CD14-positive monocyte (primary cell): Measurements from ENCODE around the gene CDA. TPM values are rescaled to one million over a fixed set of nuclear protein-coding genes. Genes with fewer than 3 reads are reported as not detected.
A peak's percentile ranks its signal among the peaks of the same experiment; 100 is the strongest.

Source experiments
- DNase-seq, 3 donors: peaks; one replicate each; pipeline ENCODE4 v3.0.0-alpha.2; 2011 to 2022
- H2AFZ ChIP-seq: 2 replicates; pipeline ENCODE4 v1.6.0; 2012; ENCODE audit warnings: mild to moderate bottlenecking, low read depth, low read length, inconsistent platforms; ENCODE audit not compliant: insufficient read depth, poor library complexity, severe bottlenecking
- H3K27ac ChIP-seq, 2 donors: 1 replicate in 1 of 2; 2 replicates in 1 of 2; pipeline ENCODE4 v1.5.1; 2012 to 2013; ENCODE audit warnings: low read length in 2 of 2, control low read depth in 1 of 2, inconsistent platforms in 1 of 2, low read depth in 1 of 2, mild to moderate bottlenecking in 1 of 2
- H3K27me3 ChIP-seq, 2 donors: one replicate each; pipeline versions ENCODE4 v1.6.0 to v1.6.1; 2011 to 2013; ENCODE audit warnings: low read length in 2 of 2; ENCODE audit not compliant: control insufficient read depth in 2 of 2, insufficient read depth in 2 of 2
- H3K36me3 ChIP-seq, 2 donors: replicated peaks in 1 of 2; 1 replicate in 1 of 2; 2 replicates in 1 of 2; pipeline versions ENCODE4 v1.5.1 to v1.6.1; 2012 to 2013; ENCODE audit warnings: low read length in 2 of 2, control low read depth in 1 of 2, inconsistent platforms in 1 of 2, mild to moderate bottlenecking in 1 of 2; ENCODE audit not compliant: insufficient read depth in 2 of 2, control insufficient read depth in 1 of 2
- H3K4me1 ChIP-seq, 2 donors: 1 replicate in 1 of 2; 2 replicates in 1 of 2; pipeline versions ENCODE4 v1.5.1 to v1.6.1; 2012 to 2013; ENCODE audit warnings: low read length in 2 of 2, control low read depth in 1 of 2, inconsistent platforms in 1 of 2, mild to moderate bottlenecking in 1 of 2, moderate library complexity in 1 of 2; ENCODE audit not compliant: insufficient read depth in 2 of 2, control insufficient read depth in 1 of 2
- H3K4me2 ChIP-seq: replicated peaks from 2 replicates; pipeline ENCODE3; 2012; ENCODE audit warnings: low read length, moderate library complexity, mild to moderate bottlenecking; ENCODE audit not compliant: poor library complexity, severe bottlenecking; ENCODE audit errors: extremely low read depth
- H3K4me3 ChIP-seq, 3 experiments: fragments of 200-600 bp in 1 of 3; sonication (generic) in 1 of 3; replicated peaks in 1 of 3; 1 replicate in 2 of 3; 2 replicates in 1 of 3; pipeline ENCODE4 v1.5.1; 2011 to 2013; ENCODE audit warnings: low read length in 3 of 3, mild to moderate bottlenecking in 3 of 3, control low read depth in 2 of 3, low read depth in 2 of 3, inconsistent platforms in 1 of 3, moderate library complexity in 1 of 3
- H3K79me2 ChIP-seq: 2 replicates; pipeline ENCODE4 v1.6.0; 2012; ENCODE audit warnings: mild to moderate bottlenecking, control low read depth, inconsistent platforms, low read length, moderate library complexity; ENCODE audit not compliant: insufficient read depth
- H3K9ac ChIP-seq: 2 replicates; pipeline ENCODE4 v1.6.0; 2017; ENCODE audit warnings: low read length, mild to moderate bottlenecking; ENCODE audit not compliant: insufficient read depth, poor library complexity, severe bottlenecking
- H3K9me3 ChIP-seq, 2 donors: replicated peaks in 1 of 2; 1 replicate in 1 of 2; 2 replicates in 1 of 2; pipeline versions ENCODE4 v1.5.1 to v1.6.1; 2012 to 2013; ENCODE audit warnings: low read length in 2 of 2, control low read depth in 1 of 2; ENCODE audit not compliant: control insufficient read depth in 1 of 2, insufficient read depth in 1 of 2
- H4K20me1 ChIP-seq: 2 replicates; pipeline ENCODE4 v1.6.0; 2012; ENCODE audit warnings: mild to moderate bottlenecking, low read length, control low read depth, moderate library complexity; ENCODE audit not compliant: insufficient read depth
- H3K27ac Mint-ChIP-seq, 7 donors: one replicate each; pipeline ENCODE4 v1.8.0; 2020; ENCODE audit warnings: mild to moderate bottlenecking in 7 of 7, mixed read lengths in 7 of 7, moderate library complexity in 6 of 7, inconsistent platforms in 2 of 7
- H3K27me3 Mint-ChIP-seq, 3 donors: one replicate each; pipeline ENCODE4 v1.8.0; 2021 to 2022; ENCODE audit warnings: low read depth in 3 of 3, mild to moderate bottlenecking in 3 of 3, mixed read lengths in 3 of 3, moderate library complexity in 3 of 3, inconsistent platforms in 1 of 3
- H3K36me3 Mint-ChIP-seq, 2 donors: one replicate each; pipeline ENCODE4 v1.8.0; 2020; ENCODE audit warnings: mixed read lengths in 2 of 2, inconsistent platforms in 1 of 2, mild to moderate bottlenecking in 1 of 2
- H3K4me1 Mint-ChIP-seq: one replicate; pipeline ENCODE4 v1.8.0; 2020; ENCODE audit warnings: mild to moderate bottlenecking, mixed read lengths
- H3K4me3 Mint-ChIP-seq, 2 donors: one replicate each; pipeline ENCODE4 v1.8.0; 2020; ENCODE audit warnings: mild to moderate bottlenecking in 2 of 2, mixed read lengths in 2 of 2, moderate library complexity in 1 of 2
- H3K9me3 Mint-ChIP-seq, 7 donors: one replicate each; pipeline ENCODE4 v1.8.0; 2020 to 2022; ENCODE audit warnings: mixed read lengths in 7 of 7, mild to moderate bottlenecking in 6 of 7, moderate library complexity in 6 of 7, inconsistent platforms in 2 of 7
- CTCF ChIP-seq: fragments of 200-600 bp; IDR thresholded peaks from one replicate; pipeline ENCODE4 v1.8.0; 2022; ENCODE audit warnings: antibody characterized with exemption, mild to moderate bottlenecking
- WGBS: methylation state at CpG from one replicate; pipeline ENCODE4 v1.1.5; 2013; ENCODE audit warnings: missing lambda C conversion rate; ENCODE audit not compliant: insufficient coverage; 5-methylcytosine and 5-hydroxymethylcytosine counted together
- intact Hi-C, 2 donors: fragments of 100-400 bp; cut with micrococcal nuclease; formaldehyde crosslinking; loops; one replicate each; pipeline versions ENCODE4 v1.15.0 to v1.15.1; 2023
- polyA plus RNA-seq, 3 donors: library from polyadenylated mRNA; depleted of rRNA in 1 of 3; unstranded in 2 of 3; stranded (reverse) in 1 of 3; fragments of 300-500 nt in 2 of 3; fragments of >200 nt in 1 of 3; fragmentation: Illumina TruSeq in 2 of 3; gene quantifications; 1 replicate in 2 of 3; 2 replicates in 1 of 3; pipeline ENCODE4 v1.2.3, GENCODE V29; 2012 to 2021

CDA gene
- polyA plus RNA-seq, 3 donors = 113 to 348 (median 217) TPM

- Histone ChIP-seq H4K20me1 (no peaks in the 10 kb centered on the region), H3K4me1 (no peaks in the 10 kb centered on the region), H3K9me3 (peaks cover 0 to 6% of the 10 kb centered on the region in 2 donors), H2AFZ (no peak overlapping the region), H3K4me2 (no peak overlapping the region), H3K9ac (no peak overlapping the region), H3K4me3 (no peak overlapping the region), H3K79me2 (no peaks in the 10 kb centered on the region), H3K36me3 (no peaks in the 10 kb centered on the region), H3K27ac (no peak overlapping the region), H3K27me3 (no peaks in the 10 kb centered on the region)
- intact Hi-C loops = no loop called here
- peaks cover 8 to 39% (median 15%) of the 10 kb centered on the region in 7 donors for H3K9me3 Mint-ChIP-seq
- WGBS = 100% methylated on average over 2 of the region's 3 CpGs
- H3K27ac Mint-ChIP-seq = peak overlapping the region in 2 of 7 donors; percentile 19 to 50
- H3K4me3 Mint-ChIP-seq = no peak overlapping the region
- no peak for TF ChIP-seq CTCF
- peaks cover 4% of the 10 kb centered on the region in 2 donors for H3K36me3 Mint-ChIP-seq
- H3K4me1 Mint-ChIP-seq = peaks cover 4% of the 10 kb centered on the region
- DNase-seq = no peak
- H3K27me3 Mint-ChIP-seq = peaks cover 0 to 5% (median 0%) of the 10 kb centered on the region in 3 donors
Observed at GRCh38 chr1:20625176-20626097, 36.5 kb downstream of the CDA start.

GRCh38 chr1:20626098-20626427 is 37.2 kb downstream of the CDA start:
- Mint-ChIP-seq H3K9me3 (peaks cover 8 to 39% (median 15%) of the 10 kb centered on the region in 7 donors), H3K4me3 (no peak overlapping the region), H3K27ac (no peak overlapping the region), H3K36me3 (peaks cover 4% of the 10 kb centered on the region in 2 donors), H3K4me1 (peaks cover 4% of the 10 kb centered on the region), H3K27me3 (peaks cover 0 to 5% (median under 1%) of the 10 kb centered on the region in 3 donors)
- Histone ChIP-seq H3K4me1 (no peaks in the 10 kb centered on the region), H4K20me1 (no peaks in the 10 kb centered on the region), H3K27ac (no peak overlapping the region), H3K27me3 (no peaks in the 10 kb centered on the region), H3K36me3 (no peaks in the 10 kb centered on the region), H3K4me3 (no peak overlapping the region), H3K79me2 (no peaks in the 10 kb centered on the region), H3K9me3 (peaks cover 0 to 6% of the 10 kb centered on the region in 2 donors), H2AFZ (no peak overlapping the region), H3K4me2 (no peak overlapping the region), H3K9ac (no peak overlapping the region)
- intact Hi-C loops = no loop called here
- no peak for DNase-seq
- WGBS = 40% methylated on average over 1 of the region's 1 CpG
- TF ChIP-seq CTCF = no peak
